CD4-positive, CD25-positive, alpha-beta regulatory T cell (primary cell): ENCODE results near the gene HPCA. TPM values are rescaled to one million over a fixed set of nuclear protein-coding genes. Genes with fewer than 3 reads are reported as not detected.

Source experiments
- ATAC-seq, 2 donors: fragments of 150-1000 bp; cut with Tn5 transposase; one replicate each; pipeline ENCODE4 v1.10.0; 2021; ENCODE audit warnings: low read depth in 2 of 2, moderate number of reproducible peaks in 2 of 2, moderate library complexity in 1 of 2
- DNase-seq, 3 donors: peaks; one replicate each; pipeline versions ENCODE4 v3.0.0 to v3.0.0-alpha.2; 2012 to 2022; ENCODE audit warnings: mixed read lengths in 1 of 3
- H3K27ac ChIP-seq: one replicate; pipeline ENCODE4 v1.7.0; 2013; ENCODE audit warnings: mild to moderate bottlenecking, low read length; ENCODE audit not compliant: insufficient read depth, poor library complexity, severe bottlenecking
- H3K27me3 ChIP-seq: one replicate; pipeline ENCODE4 v1.7.0; 2013; ENCODE audit warnings: low read length; ENCODE audit not compliant: control insufficient read depth, insufficient read depth
- H3K36me3 ChIP-seq: one replicate; pipeline ENCODE4 v1.7.0; 2013; ENCODE audit warnings: mild to moderate bottlenecking, low read length, moderate library complexity; ENCODE audit not compliant: control insufficient read depth, insufficient read depth
- H3K4me1 ChIP-seq: 2 replicates; pipeline ENCODE4 v1.7.0; 2013; ENCODE audit warnings: mild to moderate bottlenecking, low read length; ENCODE audit not compliant: insufficient read depth, control insufficient read depth, poor library complexity, severe bottlenecking
- H3K4me3 ChIP-seq: one replicate; pipeline ENCODE4 v1.7.0; 2013; ENCODE audit warnings: low read depth, mild to moderate bottlenecking, low read length, moderate library complexity
- H3K9me3 ChIP-seq, 2 experiments: 1 replicate in 1 of 2; 2 replicates in 1 of 2; pipeline ENCODE4 v1.7.0; 2013; ENCODE audit warnings: low read length in 2 of 2, mild to moderate bottlenecking in 1 of 2, moderate library complexity in 1 of 2; ENCODE audit not compliant: control insufficient read depth in 2 of 2
- H3K27ac Mint-ChIP-seq, 3 donors: one replicate each; pipeline ENCODE4 v1.8.0; 2020 to 2022; ENCODE audit warnings: mild to moderate bottlenecking in 3 of 3, mixed read lengths in 3 of 3, moderate library complexity in 2 of 3
- H3K27me3 Mint-ChIP-seq: one replicate; pipeline ENCODE4 v1.8.0; 2022; ENCODE audit warnings: mild to moderate bottlenecking, mixed read lengths
- H3K36me3 Mint-ChIP-seq: one replicate; pipeline ENCODE4 v1.8.0; 2020; ENCODE audit warnings: mixed read lengths
- H3K4me1 Mint-ChIP-seq, 4 donors: one replicate each; pipeline ENCODE4 v1.8.0; 2020 to 2022; ENCODE audit warnings: mixed read lengths in 4 of 4, mild to moderate bottlenecking in 1 of 4
- H3K4me3 Mint-ChIP-seq, 4 donors: one replicate each; pipeline ENCODE4 v1.8.0; 2020 to 2022; ENCODE audit warnings: mild to moderate bottlenecking in 4 of 4, mixed read lengths in 4 of 4, moderate library complexity in 3 of 4
- H3K9me3 Mint-ChIP-seq, 7 donors: one replicate each; pipeline ENCODE4 v1.8.0; 2020 to 2022; ENCODE audit warnings: mixed read lengths in 7 of 7, mild to moderate bottlenecking in 3 of 7, moderate library complexity in 2 of 7
- polyA plus RNA-seq, 4 donors: library from polyadenylated mRNA; unstranded; fragments of 300-500 nt; fragmentation: Illumina TruSeq; gene quantifications; one replicate each; pipeline ENCODE4 v1.2.3, GENCODE V29; 2021
- total RNA-seq: library from RNA; stranded (reverse); gene quantifications from one replicate; pipeline ENCODE4 v1.2.3, GENCODE V29; 2022

The HPCA gene
- total RNA-seq: not detected
- not detected for polyA plus RNA-seq

- peaks cover 77% of the 10 kb centered on the region for H3K27me3 Mint-ChIP-seq
- Histone ChIP-seq H3K27ac (no peak within 1 kb of the TSS), H3K36me3 (no peaks in the 10 kb centered on the region), H3K4me1 (no peaks in the 10 kb centered on the region), H3K4me3 (no peak within 1 kb of the TSS), H3K27me3 (peaks cover 9% of the 10 kb centered on the region), H3K9me3 (no peaks in the 10 kb centered on the region)
- DNase-seq (no peak), ATAC-seq (peak in 1 of 2 donors; percentile 41)
- no peak within 1 kb of the TSS for H3K27ac Mint-ChIP-seq
- peaks cover 0 to 2% (median 0%) of the 10 kb centered on the region in 7 donors for H3K9me3 Mint-ChIP-seq
- H3K4me3 Mint-ChIP-seq: no peak within 1 kb of the TSS
- H3K4me1 Mint-ChIP-seq: peaks cover 0 to 7% (median under 1%) of the 10 kb centered on the region in 4 donors
- no peaks in the 10 kb centered on the region for H3K36me3 Mint-ChIP-seq
Observed at GRCh38 chr1:32886004-32886827, at the start of gene HPCA. Gene HPCA, plus strand, starts transcription at chr1:32886491. Its CDS starts 2,408 bp downstream, at chr1:32888899.

GRCh38 chr1:32848354-32849063, 37.8 kb upstream of the HPCA start:
- Mint-ChIP-seq H3K27me3 (no peaks in the 10 kb centered on the region), H3K27ac (no peak overlapping the region), H3K9me3 (peaks cover 0 to 2% (median 0%) of the 10 kb centered on the region in 7 donors), H3K4me3 (no peak overlapping the region), H3K36me3 (peaks cover 26% of the 10 kb centered on the region), H3K4me1 (peaks cover 0 to 6% (median 0%) of the 10 kb centered on the region in 4 donors)
- H3K4me3 ChIP-seq: no peak overlapping the region
- H3K36me3 ChIP-seq: peaks cover 20% of the 10 kb centered on the region
- H3K4me1 ChIP-seq: no peaks in the 10 kb centered on the region
- H3K27me3 ChIP-seq: no peaks in the 10 kb centered on the region
- no peaks in the 10 kb centered on the region for H3K9me3 ChIP-seq
- ATAC-seq: no peak
- H3K27ac ChIP-seq: no peak overlapping the region
- DNase-seq: no peak

GRCh38 chr1:32855861-32856617, 30.3 kb upstream of the HPCA start:
- Mint-ChIP-seq H3K9me3 (no peaks in the 10 kb centered on the region), H3K27ac (no peak overlapping the region), H3K4me3 (no peak overlapping the region), H3K27me3 (no peaks in the 10 kb centered on the region), H3K36me3 (peaks cover 31% of the 10 kb centered on the region), H3K4me1 (peaks cover 0 to 5% (median 2%) of the 10 kb centered on the region in 4 donors)
- Histone ChIP-seq H3K27me3 (no peaks in the 10 kb centered on the region), H3K9me3 (no peaks in the 10 kb centered on the region), H3K27ac (no peak overlapping the region), H3K4me3 (no peak overlapping the region), H3K36me3 (peaks cover 30% of the 10 kb centered on the region), H3K4me1 (no peaks in the 10 kb centered on the region)
- ATAC-seq (no peak), DNase-seq (no peak)

GRCh38 chr1:32858136-32858535, 28.2 kb upstream of the HPCA start:
- peaks cover 37% of the 10 kb centered on the region for H3K36me3 Mint-ChIP-seq
- no peaks in the 10 kb centered on the region for H3K27me3 ChIP-seq
- H3K27me3 Mint-ChIP-seq: no peaks in the 10 kb centered on the region
- DNase-seq (no peak), ATAC-seq (no peak)
- H3K9me3 Mint-ChIP-seq: no peaks in the 10 kb centered on the region
- peaks cover 0 to 6% (median 2%) of the 10 kb centered on the region in 4 donors for H3K4me1 Mint-ChIP-seq
- H3K27ac Mint-ChIP-seq: no peak overlapping the region
- H3K27ac ChIP-seq: no peak overlapping the region
- H3K4me1 ChIP-seq: no peaks in the 10 kb centered on the region
- peaks cover 34% of the 10 kb centered on the region for H3K36me3 ChIP-seq
- no peak overlapping the region for H3K4me3 Mint-ChIP-seq
- H3K9me3 ChIP-seq: no peaks in the 10 kb centered on the region
- H3K4me3 ChIP-seq: no peak overlapping the region

- Mint-ChIP-seq H3K36me3 (peaks cover 37% of the 10 kb centered on the region), H3K4me1 (peaks cover 0 to 6% (median 2%) of the 10 kb centered on the region in 4 donors), H3K27me3 (no peaks in the 10 kb centered on the region)
Observed at GRCh38 chr1:32858791-32859190, 27.5 kb upstream of the HPCA start.

GRCh38 chr1:32859915-32860314, 26.4 kb upstream of the HPCA start:
- Mint-ChIP-seq H3K9me3 (no peaks in the 10 kb centered on the region), H3K36me3 (peaks cover 31% of the 10 kb centered on the region), H3K27me3 (no peaks in the 10 kb centered on the region), H3K4me3 (no peak overlapping the region), H3K27ac (no peak overlapping the region), H3K4me1 (peaks cover 0 to 3% (median 0%) of the 10 kb centered on the region in 4 donors)
- H3K4me3 ChIP-seq: no peak overlapping the region
- H3K4me1 ChIP-seq: no peaks in the 10 kb centered on the region
- no peaks in the 10 kb centered on the region for H3K27me3 ChIP-seq
- peaks cover 31% of the 10 kb centered on the region for H3K36me3 ChIP-seq
- H3K9me3 ChIP-seq: no peaks in the 10 kb centered on the region
- ATAC-seq: no peak
- no peak for DNase-seq
- H3K27ac ChIP-seq: no peak overlapping the region

More at GRCh38 chr1:32858791-32859190, 27.5 kb upstream of the HPCA start:
- no peaks in the 10 kb centered on the region for H3K9me3 ChIP-seq
- no peaks in the 10 kb centered on the region for H3K27me3 ChIP-seq
- H3K4me3 ChIP-seq: no peak overlapping the region
- no peak overlapping the region for H3K27ac ChIP-seq
- ATAC-seq: no peak
- H3K27ac Mint-ChIP-seq: no peak overlapping the region
- DNase-seq: no peak
- H3K4me3 Mint-ChIP-seq: no peak overlapping the region
- H3K9me3 Mint-ChIP-seq: no peaks in the 10 kb centered on the region
- H3K4me1 ChIP-seq: no peaks in the 10 kb centered on the region
- H3K36me3 ChIP-seq: peaks cover 36% of the 10 kb centered on the region

GRCh38 chr1:32860566-32860965, 25.7 kb upstream of the HPCA start:
- H3K9me3 ChIP-seq: no peaks in the 10 kb centered on the region
- H3K36me3 Mint-ChIP-seq: peaks cover 30% of the 10 kb centered on the region
- H3K27me3 ChIP-seq: no peaks in the 10 kb centered on the region
- H3K4me1 Mint-ChIP-seq: peaks cover 0 to 3% (median 0%) of the 10 kb centered on the region in 4 donors
- no peak overlapping the region for H3K4me3 Mint-ChIP-seq
- H3K27ac Mint-ChIP-seq: no peak overlapping the region
- H3K27me3 Mint-ChIP-seq: no peaks in the 10 kb centered on the region
- no peak for ATAC-seq
- H3K9me3 Mint-ChIP-seq: no peaks in the 10 kb centered on the region
- H3K4me1 ChIP-seq: no peaks in the 10 kb centered on the region
- DNase-seq: no peak
- peaks cover 27% of the 10 kb centered on the region for H3K36me3 ChIP-seq
- no peak overlapping the region for H3K4me3 ChIP-seq
- no peak overlapping the region for H3K27ac ChIP-seq
